K562 (cell line): Measurements from ENCODE around the gene B2M. TPM values are rescaled to one million over a fixed set of nuclear protein-coding genes. Genes with fewer than 3 reads are reported as not detected.

ENCODE experiments used
- ADNP ChIP-seq: fragments of 200-800 bp; sonication (Bioruptor generic); IDR thresholded peaks from 2 replicates; pipeline ENCODE4 v1.6.1; 2016; ENCODE audit warnings: missing genetic modification characterization, missing compliant biosample characterization
- BACH1 ChIP-seq: fragments of 200-800 bp; sonication (Bioruptor generic); IDR thresholded peaks from 2 replicates; pipeline ENCODE4 v1.6.1; 2016; ENCODE audit warnings: missing genetic modification characterization, missing compliant biosample characterization
- CEBPB ChIP-seq: fragments of 450-650 bp; IDR thresholded peaks from 2 replicates; pipeline ENCODE4 v1.6.1; 2016; ENCODE audit warnings: missing genetic modification characterization, missing compliant biosample characterization
- COPS2 ChIP-seq: fragments of 450-650 bp; conservative IDR thresholded peaks from 2 replicates; pipeline ENCODE4 v1.6.1; 2016; ENCODE audit warnings: mild to moderate bottlenecking, moderate library complexity
- DLX4 ChIP-seq: fragments of 250-450 bp; sonication (Bioruptor Pico); IDR thresholded peaks from 2 replicates; pipeline ENCODE4 v1.6.1; 2021; ENCODE audit warnings: mild to moderate bottlenecking
- EGR1 ChIP-seq: fragments of 450-650 bp; conservative IDR thresholded peaks from 2 replicates; pipeline ENCODE4 v1.6.1; 2017; ENCODE audit warnings: mild to moderate bottlenecking
- ELF4 ChIP-seq: fragments of 450-650 bp; formaldehyde crosslinking; IDR thresholded peaks from 2 replicates; pipeline ENCODE4 v1.4.0; 2022; ENCODE audit warnings: missing genetic modification characterization
- GABPB2 ChIP-seq: fragments of 250-450 bp; sonication (Bioruptor Pico); conservative IDR thresholded peaks from 2 replicates; pipeline ENCODE4 v1.5.1; 2021; ENCODE audit warnings: mild to moderate bottlenecking
- JUN ChIP-seq, 2 experiments: sonication (generic) in 1 of 2; formaldehyde crosslinking in 1 of 2; IDR thresholded peaks; 2 replicates each; pipeline versions ENCODE4 v1.6.1 to v1.8.0; 2012 to 2022; ENCODE audit warnings: borderline replicate concordance in 2 of 2, mild to moderate bottlenecking in 2 of 2, improper control_type of control experiment in 1 of 2, low read depth in 1 of 2, low read length in 1 of 2, missing genetic modification reagents in 1 of 2
- NCOA4 ChIP-seq: fragments of 450-650 bp; IDR thresholded peaks from 2 replicates; pipeline ENCODE4 v1.6.1; 2018; ENCODE audit warnings: mild to moderate bottlenecking; ENCODE audit not compliant: partially characterized antibody
- PKNOX1 ChIP-seq: fragments of 450-650 bp; IDR thresholded peaks from 2 replicates; pipeline ENCODE4 v1.6.1; 2016
- PREB ChIP-seq: sonication (generic); formaldehyde crosslinking; IDR thresholded peaks from 2 replicates; pipeline ENCODE4 v1.8.1; 2023; ENCODE audit warnings: mild to moderate bottlenecking, missing genetic modification reagents
- RBM15 ChIP-seq: fragments of 200-400 bp; formaldehyde crosslinking; IDR thresholded peaks from 2 replicates; pipeline ENCODE4 v1.6.1; 2018; ENCODE audit warnings: mild to moderate bottlenecking, low read length, moderate library complexity; ENCODE audit not compliant: insufficient read depth
- RUNX1 ChIP-seq: sonication (generic); IDR thresholded peaks from 2 replicates; pipeline ENCODE4 v1.6.1; 2016; ENCODE audit warnings: antibody characterized with exemption, low read depth
- SETDB1 ChIP-seq: IDR thresholded peaks from one replicate; pipeline ENCODE4 v1.6.1; 2012; ENCODE audit warnings: low read length, control low read depth, inconsistent platforms
- TBL1XR1 ChIP-seq, 2 experiments: IDR thresholded peaks; 2 replicates each; pipeline ENCODE4 v1.6.1; 2012; ENCODE audit warnings: improper control_type of control experiment in 2 of 2, low read length in 2 of 2, mild to moderate bottlenecking in 1 of 2
- ZBTB9 ChIP-seq: fragments of 450-650 bp; formaldehyde crosslinking; IDR thresholded peaks from 2 replicates; pipeline ENCODE4 v1.4.0; 2020; ENCODE audit warnings: mild to moderate bottlenecking, moderate library complexity
- ZHX1 ChIP-seq: fragments of 150-350 bp; conservative IDR thresholded peaks from 2 replicates; pipeline ENCODE4 v1.6.1; 2014; ENCODE audit warnings: low read length
- ZNF212 ChIP-seq: fragments of 450-650 bp; formaldehyde crosslinking; IDR thresholded peaks from 2 replicates; pipeline ENCODE4 v1.4.0; 2020; ENCODE audit warnings: mild to moderate bottlenecking
- ZNF263 ChIP-seq: sonication (generic); formaldehyde crosslinking; IDR thresholded peaks from 2 replicates; pipeline ENCODE4 v1.8.0; 2022; ENCODE audit warnings: mild to moderate bottlenecking, missing genetic modification reagents, borderline replicate concordance
- ZNF431 ChIP-seq: sonication (generic); formaldehyde crosslinking; IDR thresholded peaks from 2 replicates; pipeline ENCODE4 v1.8.0; 2022; ENCODE audit warnings: mild to moderate bottlenecking, missing genetic modification reagents
- ZNF668 ChIP-seq: fragments of 250-450 bp; sonication (Bioruptor Pico); IDR thresholded peaks from 2 replicates; pipeline ENCODE4 v1.8.0; 2022; ENCODE audit warnings: mild to moderate bottlenecking, inconsistent platforms
- polyA plus RNA-seq, 8 experiments: library from polyadenylated mRNA; depleted of rRNA in 4 of 8; stranded (reverse) in 5 of 8; unstranded in 3 of 8; fragments of >200 nt; fragmentation: Nextera tagmentation in 2 of 8; fragmentation: Illumina TruSeq in 1 of 8; extraction: Ambion mirVana in 2 of 8; extraction: Trizol in 1 of 8; gene quantifications; 2 replicates each; pipeline versions ENCODE4 v1.2.1 to v1.2.3, GENCODE V29; 2011 to 2014; ENCODE audit warnings: inconsistent platforms in 1 of 8, missing spikeins in 1 of 8
- total RNA-seq, 7 experiments: library from RNA; depleted of rRNA in 6 of 7; stranded (reverse); fragments of >200 nt in 6 of 7; fragmentation: Illumina TruSeq in 2 of 7; extraction: Trizol in 2 of 7; gene quantifications; 2 replicates each; pipeline versions ENCODE4 v1.2.1 to v1.2.3, GENCODE V29; 2011 to 2021; ENCODE audit warnings: low replicate concordance in 1 of 7

B2M gene
- total and polyA plus RNA-seq, 9 of the 15 experiments (the other 6 are each of a cell fraction or from before 2014, with no cell fraction given) = 460 to 3,138 (median 1,032) TPM

GRCh38 chr15:44710236-44711095 is 851 bp upstream of the B2M start (continued):
- no peak for TF ChIP-seq CEBPB (tag)
- no peak for TF ChIP-seq COPS2
- TF ChIP-seq DLX4 (CRISPR knock-in tag) = no peak
- TF ChIP-seq ZNF263 (CRISPR knock-in tag) = no peak
- no peak for TF ChIP-seq GABPB2 (CRISPR knock-in tag)
- no peak for TF ChIP-seq JUN (IDR thresholded peaks at IDR 0.05; ENCODE audit: borderline replicate concordance, low read depth, low read length)
- no peak for TF ChIP-seq JUN (CRISPR knock-in tag; IDR thresholded peaks at IDR 0.05; ENCODE audit: borderline replicate concordance)
- TF ChIP-seq PKNOX1 = peak; percentile 24; the same call in 1 of the 2 replicates
- TF ChIP-seq PREB (CRISPR knock-in tag) = no peak
- no peak for TF ChIP-seq ZNF212 (CRISPR knock-in tag)
- no peak for TF ChIP-seq RBM15
- TF ChIP-seq ADNP (tag) = peak; percentile 84
- TF ChIP-seq ZNF668 (CRISPR knock-in tag) = no peak
- TF ChIP-seq SETDB1 = no peak
- no peak for TF ChIP-seq EGR1
- no peak for TF ChIP-seq ZNF431 (CRISPR knock-in tag)
- TF ChIP-seq ZBTB9 (CRISPR knock-in tag) = no peak
- no peak for TF ChIP-seq NCOA4
- TF ChIP-seq TBL1XR1 (IDR thresholded peaks at IDR 0.05; ENCODE audit: low read length in 2 of 2) = 0 out of 4 replicates have a peak, but pooled peaks of 1 of the 2 experiments have one; percentile 4
- TF ChIP-seq ZHX1 = 0 out of 2 replicates have a peak, but pooled peaks have one; percentile 20
- 0 out of 2 replicates have a peak, but pooled peaks have one; percentile 45 for TF ChIP-seq ELF4
- peak; percentile 60 for TF ChIP-seq BACH1 (tag)
- no peak for TF ChIP-seq RUNX1
